ACC112 (cell line): Measurements from ENCODE around the gene ADCY2.

Experiments used
- H2AFZ ChIP-seq: fragments of 200-600 bp; sonication (generic); one replicate; pipeline ENCODE4 v1.6.0; 2017; ENCODE audit warnings: antibody characterized with exemption, low read length; ENCODE audit not compliant: unreplicated experiment
- H3K27ac ChIP-seq: fragments of 200-600 bp; sonication (generic); 2 replicates; pipeline ENCODE4 v1.5.1; 2014; ENCODE audit warnings: low read depth, mild to moderate bottlenecking, antibody characterized with exemption, low read length, moderate library complexity
- H3K27me3 ChIP-seq: fragments of 200-600 bp; sonication (generic); 2 replicates; pipeline ENCODE4 v1.6.1; 2014; ENCODE audit warnings: mild to moderate bottlenecking, antibody characterized with exemption, low read length, moderate library complexity, mixed read lengths; ENCODE audit not compliant: insufficient read depth
- H3K36me3 ChIP-seq: fragments of 200-600 bp; sonication (generic); 2 replicates; pipeline ENCODE4 v1.6.1; 2016; ENCODE audit warnings: mild to moderate bottlenecking, antibody characterized with exemption, low read length, moderate library complexity, mixed read lengths; ENCODE audit not compliant: insufficient read depth
- H3K4me1 ChIP-seq: fragments of 200-600 bp; sonication (generic); one replicate; pipeline ENCODE4 v1.6.1; 2016; ENCODE audit warnings: low read length, mixed read lengths; ENCODE audit not compliant: insufficient read depth, unreplicated experiment, control insufficient read depth
- H3K4me3 ChIP-seq: fragments of 200-600 bp; sonication (generic); 2 replicates; pipeline ENCODE4 v1.5.1; 2014; ENCODE audit warnings: mild to moderate bottlenecking, low read depth, low read length
- H3K79me2 ChIP-seq: fragments of 200-600 bp; sonication (generic); one replicate; pipeline ENCODE4 v1.6.0; 2016; ENCODE audit warnings: low read length; ENCODE audit not compliant: control insufficient read depth, unreplicated experiment, insufficient read depth

Gene ADCY2

DNA sequence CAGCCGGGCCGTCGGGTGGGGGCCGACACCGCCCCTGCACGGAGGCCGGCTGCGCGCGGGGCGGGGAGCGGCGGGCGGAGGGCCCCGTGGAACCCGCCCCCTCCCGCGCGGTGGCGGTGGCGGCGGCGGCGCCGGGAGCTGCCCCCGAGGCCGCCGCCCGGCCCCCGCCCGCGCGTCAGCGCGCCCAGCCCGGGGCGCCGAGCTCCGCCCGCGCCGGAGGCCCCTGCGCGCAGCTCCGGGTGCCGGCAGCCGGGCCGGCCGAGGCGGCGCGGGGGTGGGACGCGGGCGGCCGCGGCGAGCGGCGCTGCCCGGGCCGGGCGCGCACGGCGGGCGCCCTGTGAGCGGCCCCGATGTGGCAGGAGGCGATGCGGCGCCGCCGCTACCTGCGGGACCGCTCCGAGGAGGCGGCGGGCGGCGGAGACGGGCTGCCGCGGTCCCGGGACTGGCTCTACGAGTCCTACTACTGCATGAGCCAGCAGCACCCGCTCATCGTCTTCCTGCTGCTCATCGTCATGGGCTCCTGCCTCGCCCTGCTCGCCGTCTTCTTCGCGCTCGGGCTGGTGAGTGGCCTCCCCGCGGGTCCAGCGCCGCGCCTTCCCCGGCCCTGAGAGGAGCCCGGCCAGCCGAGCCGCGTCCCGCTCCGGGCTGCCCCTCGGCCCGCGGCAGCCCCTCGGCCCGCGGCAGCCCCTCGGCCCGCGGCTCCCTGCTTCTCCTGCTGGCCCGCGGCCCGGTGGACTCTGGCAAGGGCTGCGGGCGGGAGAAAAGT lies at the start of gene ADCY2:
ADCY2 (plus strand) TSS at position 192 of the 766 bp plus-strand sequence; CDS start at position 351, 159 bp downstream.
- H3K4me3 ChIP-seq, result no peak within 1 kb of the TSS
- H3K27me3 ChIP-seq, result peaks cover 19% of the 10 kb centered on the region
- no peaks in the 10 kb centered on the region for H3K79me2 ChIP-seq
- no peaks in the 10 kb centered on the region for H3K36me3 ChIP-seq
- H3K4me1 ChIP-seq, result no peaks in the 10 kb centered on the region
- H3K27ac ChIP-seq, result no peak within 1 kb of the TSS
- no peak within 1 kb of the TSS for H2AFZ ChIP-seq

DNA sequence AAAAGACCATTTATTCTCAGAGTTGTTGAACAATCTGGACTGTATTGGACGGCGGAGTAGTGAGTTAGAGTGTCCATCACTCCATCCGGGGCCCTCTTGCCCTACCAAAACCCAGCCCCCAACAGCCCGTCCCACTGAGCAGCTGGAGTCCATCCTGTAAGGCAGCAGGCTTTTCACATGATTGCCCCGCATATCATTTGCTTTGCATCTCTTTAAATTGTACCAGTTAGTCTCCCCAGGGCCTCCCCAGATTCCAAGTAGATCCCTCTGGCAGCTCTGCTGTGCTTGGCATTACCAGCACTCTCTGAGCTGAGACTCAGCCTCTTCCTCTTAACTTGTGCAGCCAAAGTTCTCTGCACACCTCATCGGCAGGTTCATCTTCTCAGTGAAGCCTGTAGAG lies 48.6 kb upstream of the ADCY2 start:
- no peak overlapping the region for H3K4me3 ChIP-seq
- no peaks in the 10 kb centered on the region for H3K36me3 ChIP-seq
- H3K27ac ChIP-seq, result no peak overlapping the region

DNA sequence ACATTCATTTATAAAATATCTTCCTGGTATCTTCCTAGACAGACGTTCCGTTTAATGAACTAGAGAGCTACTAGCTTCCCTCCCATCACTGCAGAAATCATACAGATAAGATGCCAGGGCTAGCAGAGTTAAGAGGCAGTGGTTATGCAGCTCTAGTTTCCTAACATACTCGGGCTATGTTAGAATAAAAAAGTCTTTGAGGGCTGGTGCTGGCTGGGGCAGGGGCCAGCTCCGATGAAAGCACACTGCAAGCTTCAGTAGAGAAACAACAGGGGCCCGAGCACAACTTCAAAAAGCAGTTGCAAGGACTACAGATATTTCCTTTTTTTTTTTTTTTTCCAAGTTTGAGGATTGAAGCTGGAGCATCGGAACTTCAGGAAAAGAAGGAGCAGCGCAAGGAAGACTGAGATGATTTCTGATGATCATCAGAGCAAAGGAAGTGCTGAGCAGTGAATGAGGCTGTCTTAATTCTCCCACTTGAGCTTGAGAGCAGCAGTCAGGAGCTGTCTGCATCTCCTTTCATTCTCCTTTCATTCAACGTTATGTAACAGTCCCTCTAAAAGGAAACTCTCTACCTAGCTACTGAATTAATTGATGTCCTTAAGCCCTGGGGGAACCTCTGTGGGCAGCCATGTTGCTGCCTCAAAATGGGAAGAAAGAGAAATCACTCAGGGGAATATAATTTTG lies 47.6 kb upstream of the ADCY2 start:
- H3K4me1 ChIP-seq, result no peaks in the 10 kb centered on the region
- no peak overlapping the region for H2AFZ ChIP-seq
- no peaks in the 10 kb centered on the region for H3K79me2 ChIP-seq
- H3K27ac ChIP-seq, result no peak overlapping the region
- H3K36me3 ChIP-seq, result no peaks in the 10 kb centered on the region
- H3K27me3 ChIP-seq, result no peaks in the 10 kb centered on the region
- H3K4me3 ChIP-seq, result no peak overlapping the region

More for the DNA sequence above, 48.6 kb upstream of the ADCY2 start:
- H3K27me3 ChIP-seq, result no peaks in the 10 kb centered on the region
- no peaks in the 10 kb centered on the region for H3K4me1 ChIP-seq
- no peak overlapping the region for H2AFZ ChIP-seq
- H3K79me2 ChIP-seq, result no peaks in the 10 kb centered on the region

DNA sequence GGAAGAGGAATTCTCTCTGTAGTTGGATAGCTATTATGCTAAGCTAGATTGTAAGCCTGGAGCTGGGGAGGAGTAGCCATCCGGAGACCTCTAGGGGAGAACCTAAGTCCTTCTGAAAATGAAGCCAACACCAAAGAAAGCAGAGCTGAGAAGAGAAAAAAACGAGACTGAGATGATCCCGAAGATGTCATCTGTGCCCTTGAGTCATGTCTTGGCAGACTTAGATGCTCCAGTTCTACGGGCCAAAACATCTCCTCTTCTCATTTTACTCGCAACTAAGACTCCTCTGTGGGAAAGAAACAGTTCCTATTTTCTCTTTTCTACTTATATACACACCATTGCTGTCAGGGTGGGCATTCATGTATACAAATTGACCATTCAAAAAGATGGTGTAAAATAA lies 34.3 kb upstream of the ADCY2 start:
- Histone ChIP-seq H3K27me3 (no peaks in the 10 kb centered on the region), H3K36me3 (no peaks in the 10 kb centered on the region), H3K4me1 (no peaks in the 10 kb centered on the region), H2AFZ (no peak overlapping the region), H3K79me2 (no peaks in the 10 kb centered on the region), H3K27ac (no peak overlapping the region), H3K4me3 (no peak overlapping the region)

DNA sequence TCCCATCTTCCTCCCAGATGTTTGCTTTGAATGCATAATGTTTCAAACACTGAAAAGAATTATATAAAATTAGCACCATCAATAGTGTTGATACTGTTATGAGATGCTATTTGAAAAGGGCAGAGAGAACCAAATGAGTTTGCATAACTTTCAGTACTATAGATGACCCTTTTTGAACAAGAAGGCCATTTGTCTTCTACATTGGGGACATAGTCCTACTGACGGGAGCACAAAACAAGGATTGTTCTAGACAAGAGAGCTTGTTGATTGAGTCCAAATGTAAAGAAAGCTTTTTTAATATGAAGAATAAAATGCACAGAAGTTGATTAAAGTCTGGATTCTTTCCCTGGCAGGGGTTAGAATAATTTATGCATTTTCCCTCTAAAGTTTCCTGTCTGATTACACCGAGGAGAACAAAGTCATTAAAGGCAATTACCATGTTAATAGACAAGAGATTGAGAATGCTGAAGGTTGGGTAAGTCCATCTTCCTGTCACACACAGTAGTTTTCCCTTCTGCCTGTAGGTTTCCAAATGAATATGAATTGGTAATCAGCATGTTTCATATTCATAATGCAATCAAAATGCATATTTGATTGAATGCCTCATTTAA lies 32.8 kb upstream of the ADCY2 start:
- H3K4me1 ChIP-seq, result no peaks in the 10 kb centered on the region
- H3K36me3 ChIP-seq, result no peaks in the 10 kb centered on the region
- H3K79me2 ChIP-seq, result no peaks in the 10 kb centered on the region
- H3K27me3 ChIP-seq, result no peaks in the 10 kb centered on the region
- no peak overlapping the region for H3K4me3 ChIP-seq
- H3K27ac ChIP-seq, result no peak overlapping the region
- H2AFZ ChIP-seq, result no peak overlapping the region

DNA sequence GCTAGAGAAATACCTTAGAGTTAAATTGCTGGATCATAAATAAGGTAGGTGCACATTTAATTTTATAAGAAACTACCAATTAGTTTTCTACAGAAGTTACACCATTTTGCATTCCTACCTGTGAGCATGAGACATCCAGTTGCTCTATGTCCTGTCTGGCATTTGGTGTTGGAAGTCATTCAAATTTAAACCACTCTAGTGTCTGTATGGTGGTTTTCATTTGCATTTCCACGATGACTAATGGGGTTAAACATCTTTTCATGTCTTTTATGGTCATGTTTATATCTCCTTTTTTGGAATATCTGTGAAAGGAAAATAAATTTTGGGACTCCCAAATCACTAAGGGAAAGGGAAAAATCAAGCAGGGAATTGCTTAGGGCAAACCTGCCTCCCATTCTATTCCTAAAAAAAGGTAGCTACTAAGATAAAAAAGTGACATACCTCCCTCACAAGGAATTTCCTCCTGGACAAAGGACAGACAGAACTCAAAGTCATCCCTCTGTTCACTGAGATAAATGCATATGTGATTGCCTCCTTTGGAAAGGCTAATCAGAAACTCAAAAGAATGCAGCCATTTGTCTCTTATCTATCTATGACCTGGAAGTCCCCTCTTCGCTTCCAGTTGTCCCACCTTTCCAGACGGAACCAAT lies 31.6 kb upstream of the ADCY2 start:
- H3K4me3 ChIP-seq, result no peak overlapping the region
- H3K27ac ChIP-seq, result no peak overlapping the region

DNA sequence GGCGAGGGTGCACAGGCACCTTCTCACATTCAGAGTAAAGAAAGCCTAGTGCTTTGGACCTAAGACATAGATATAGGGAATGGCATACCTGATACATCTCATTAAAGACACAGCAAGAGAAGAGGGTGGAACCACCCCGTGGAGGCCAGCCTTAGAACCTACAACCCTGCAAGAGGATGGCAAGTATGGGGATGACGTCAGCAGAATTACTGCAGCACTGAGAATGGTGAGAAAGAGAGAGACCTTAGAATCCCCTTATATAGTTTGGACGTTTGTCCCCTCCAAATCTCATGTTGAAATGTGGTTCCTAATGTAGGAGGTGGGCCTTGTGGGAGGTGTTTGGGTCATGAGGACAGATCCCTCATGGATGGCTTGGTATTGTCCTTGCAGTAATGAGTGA lies 28.2 kb upstream of the ADCY2 start:
- Histone ChIP-seq H3K79me2 (no peaks in the 10 kb centered on the region), H3K36me3 (no peaks in the 10 kb centered on the region), H3K4me3 (no peak overlapping the region), H3K27me3 (no peaks in the 10 kb centered on the region), H3K27ac (no peak overlapping the region), H2AFZ (no peak overlapping the region), H3K4me1 (no peaks in the 10 kb centered on the region)

More for the DNA sequence above, 31.6 kb upstream of the ADCY2 start:
- H2AFZ ChIP-seq, result no peak overlapping the region
- H3K27me3 ChIP-seq, result no peaks in the 10 kb centered on the region
- H3K79me2 ChIP-seq, result no peaks in the 10 kb centered on the region
- no peaks in the 10 kb centered on the region for H3K36me3 ChIP-seq
- H3K4me1 ChIP-seq, result no peaks in the 10 kb centered on the region

DNA sequence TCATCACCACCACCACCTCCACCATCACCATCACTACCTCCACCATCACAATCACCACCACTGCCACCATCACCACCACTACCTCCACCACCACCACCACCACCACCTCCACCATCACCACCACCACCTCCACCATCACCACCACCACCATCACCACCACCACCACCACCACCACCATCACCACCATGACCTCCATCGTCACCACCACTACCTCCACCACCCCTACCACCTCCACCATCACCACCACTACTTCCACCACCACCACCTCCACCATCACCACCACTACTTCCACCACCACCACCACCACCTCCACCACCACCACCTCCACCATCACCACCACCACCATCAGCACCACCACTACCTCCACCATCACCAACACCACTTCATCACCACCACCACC lies 23.5 kb upstream of the ADCY2 start:
- H3K27me3 ChIP-seq, result no peaks in the 10 kb centered on the region
- no peaks in the 10 kb centered on the region for H3K4me1 ChIP-seq
- H2AFZ ChIP-seq, result no peak overlapping the region
- H3K36me3 ChIP-seq, result no peaks in the 10 kb centered on the region
- H3K79me2 ChIP-seq, result no peaks in the 10 kb centered on the region
- no peak overlapping the region for H3K27ac ChIP-seq
- H3K4me3 ChIP-seq, result no peak overlapping the region

DNA sequence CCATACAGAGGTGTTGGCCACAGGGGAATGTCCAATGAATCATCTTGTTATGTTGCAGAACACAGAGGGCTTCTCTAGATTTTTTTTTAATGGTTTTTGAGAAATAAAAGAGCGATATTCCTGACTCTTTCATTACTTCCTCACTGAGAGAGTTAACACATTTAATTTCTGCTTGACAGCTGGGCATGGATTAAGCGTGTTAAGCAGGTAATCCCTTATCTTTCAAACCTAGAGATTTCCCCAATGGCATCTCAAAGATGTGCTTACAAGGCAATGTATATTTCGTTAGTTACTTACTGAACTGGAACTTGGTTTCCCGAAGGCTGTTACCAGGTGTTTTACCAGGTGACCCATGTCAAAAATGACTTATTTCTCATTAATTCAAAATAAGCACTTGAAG lies 21.8 kb upstream of the ADCY2 start:
- H3K27me3 ChIP-seq, result no peaks in the 10 kb centered on the region
- no peak overlapping the region for H3K4me3 ChIP-seq

DNA sequence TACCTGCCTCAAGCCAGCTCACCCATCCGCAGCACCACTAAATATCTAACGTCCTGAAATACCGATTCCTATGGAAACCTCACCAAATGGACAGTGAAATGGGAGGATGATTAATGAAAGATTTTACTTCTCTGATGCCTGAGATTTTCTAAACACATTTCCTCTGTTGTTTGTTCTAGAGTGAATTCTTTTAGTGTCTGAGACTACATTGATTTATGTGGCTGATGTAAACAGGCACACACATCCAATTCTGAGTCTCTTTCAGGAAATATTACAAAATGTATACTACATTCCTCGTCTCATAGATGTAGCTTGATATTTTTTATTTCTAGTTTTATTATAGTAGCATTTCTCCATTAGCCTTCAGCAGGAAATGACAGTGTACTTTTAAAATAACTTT lies 20.5 kb upstream of the ADCY2 start:
- Histone ChIP-seq H3K36me3 (no peaks in the 10 kb centered on the region), H3K27ac (no peak overlapping the region), H3K79me2 (no peaks in the 10 kb centered on the region), H3K4me3 (no peak overlapping the region), H3K27me3 (no peaks in the 10 kb centered on the region), H3K4me1 (no peaks in the 10 kb centered on the region), H2AFZ (no peak overlapping the region)

More for the DNA sequence above, 21.8 kb upstream of the ADCY2 start:
- Histone ChIP-seq H3K79me2 (no peaks in the 10 kb centered on the region), H3K4me1 (no peaks in the 10 kb centered on the region), H3K27ac (no peak overlapping the region), H3K36me3 (no peaks in the 10 kb centered on the region), H2AFZ (no peak overlapping the region)
